Spleen (tissue), 7 donors: Measurements from ENCODE around the gene EBLN2.

Experiments used
- POLR2AphosphoS5 ChIP-seq, 3 donors: sonication (generic); formaldehyde crosslinking; IDR thresholded peaks; one replicate each; pipeline ENCODE4 v1.5.1; 2017; ENCODE audit warnings: antibody characterized with exemption in 3 of 3
- TF ChIP-seq, protein P1 (sequence below), 11 experiments: fragments of 200-600 bp in 7 of 11; fragments of 450-650 bp in 4 of 11; sonication (generic) in 4 of 11; IDR thresholded peaks in 8 of 11; conservative IDR thresholded peaks in 3 of 11; 1 replicate in 7 of 11; 2 replicates in 4 of 11; pipeline versions ENCODE4 v1.4.0 to v1.8.0; 2016 to 2021; ENCODE audit warnings: antibody characterized with exemption in 11 of 11, inconsistent platforms in 4 of 11, mild to moderate bottlenecking in 1 of 11
- donor health status: DM: no; HTN: no; CAD: no; lungs with moderate emphysema.
- donor health status: DM: no; HTN: no; CAD: no.
- donor health status: DM: no; HTN: no; CAD: no.

DNA sequence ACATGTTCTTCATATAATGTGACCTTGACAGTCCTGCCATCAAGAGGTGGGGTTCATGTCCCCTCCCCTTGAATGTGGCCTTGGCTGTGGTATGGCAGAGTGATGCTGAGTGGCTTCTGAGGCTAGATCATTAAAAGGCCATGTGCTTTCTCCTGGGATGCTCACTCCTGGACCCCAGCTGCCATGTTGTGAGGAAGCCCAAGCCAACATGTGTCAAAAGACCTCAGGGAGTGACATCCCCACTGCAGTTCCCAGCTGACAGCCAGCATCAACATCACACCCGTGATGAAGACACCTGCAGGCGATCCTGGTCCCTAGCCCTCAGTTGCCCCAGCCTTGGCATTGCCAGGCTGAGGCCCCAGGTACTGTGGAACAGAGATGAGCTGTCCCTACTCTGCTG lies 36.6 kb downstream of the EBLN2 start:
- no peak for TF ChIP-seq POLR2AphosphoS5 (IDR thresholded peaks at IDR 0.05)
- TF ChIP-seq, protein P1, sequence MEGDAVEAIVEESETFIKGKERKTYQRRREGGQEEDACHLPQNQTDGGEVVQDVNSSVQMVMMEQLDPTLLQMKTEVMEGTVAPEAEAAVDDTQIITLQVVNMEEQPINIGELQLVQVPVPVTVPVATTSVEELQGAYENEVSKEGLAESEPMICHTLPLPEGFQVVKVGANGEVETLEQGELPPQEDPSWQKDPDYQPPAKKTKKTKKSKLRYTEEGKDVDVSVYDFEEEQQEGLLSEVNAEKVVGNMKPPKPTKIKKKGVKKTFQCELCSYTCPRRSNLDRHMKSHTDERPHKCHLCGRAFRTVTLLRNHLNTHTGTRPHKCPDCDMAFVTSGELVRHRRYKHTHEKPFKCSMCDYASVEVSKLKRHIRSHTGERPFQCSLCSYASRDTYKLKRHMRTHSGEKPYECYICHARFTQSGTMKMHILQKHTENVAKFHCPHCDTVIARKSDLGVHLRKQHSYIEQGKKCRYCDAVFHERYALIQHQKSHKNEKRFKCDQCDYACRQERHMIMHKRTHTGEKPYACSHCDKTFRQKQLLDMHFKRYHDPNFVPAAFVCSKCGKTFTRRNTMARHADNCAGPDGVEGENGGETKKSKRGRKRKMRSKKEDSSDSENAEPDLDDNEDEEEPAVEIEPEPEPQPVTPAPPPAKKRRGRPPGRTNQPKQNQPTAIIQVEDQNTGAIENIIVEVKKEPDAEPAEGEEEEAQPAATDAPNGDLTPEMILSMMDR (IDR thresholded peaks at IDR 0.05 in 8 of 11, conservative IDR thresholded peaks at IDR 0.05 in 3 of 11): no peak
